Caco-2 (cell line): ENCODE measurements around the gene ASTN2. TPM values are rescaled to one million over a fixed set of nuclear protein-coding genes. Genes with fewer than 3 reads are reported as not detected.

Experiments
- BruUV-seq: library from RNA; stranded (reverse); fragments of 400-500 nt; replicated peaks from 2 replicates; lab custom pipeline; 2021; lab: Mats Ljungman, UMichigan
- CTCF ChIA-PET: fragments of 300-600 bp; sonication (Branson Sonifier 250); formaldehyde crosslinking; loops from one replicate; lab custom pipeline; 2022; ENCODE audit warnings: antibody characterized with exemption; lab: Charles Lee
- POLR2A ChIA-PET: fragments of 300-600 bp; sonication (Branson Sonifier 250); formaldehyde crosslinking; loops from one replicate; lab custom pipeline; 2022; ENCODE audit warnings: antibody characterized with exemption; lab: Charles Lee
- DNase-seq, 2 experiments: peaks; one replicate each; pipeline versions ENCODE4 v3.0.0 to v3.0.0-alpha.2; 2020 to 2022
- H3K27me3 ChIP-seq: replicated peaks from 2 replicates; pipeline ENCODE4 v1.6.0; 2011; ENCODE audit warnings: low read length; ENCODE audit not compliant: control insufficient read depth, insufficient read depth
- H3K36me3 ChIP-seq: 2 replicates; pipeline ENCODE4 v1.5.1; 2011; ENCODE audit warnings: low read length; ENCODE audit not compliant: control insufficient read depth, insufficient read depth
- H3K4me1 ChIP-seq: fragments of 250-450 bp; sonication (Bioruptor Pico); 2 replicates; pipeline ENCODE4 v1.5.1; 2020; ENCODE audit warnings: mild to moderate bottlenecking
- H3K4me3 ChIP-seq: 2 replicates; pipeline ENCODE4 v1.5.1; 2011; ENCODE audit warnings: low read depth, mild to moderate bottlenecking, control low read depth, low read length
- H3K9me3 ChIP-seq: fragments of 250-450 bp; sonication (Bioruptor Pico); 2 replicates; pipeline ENCODE4 v1.5.1; 2020; ENCODE audit warnings: mild to moderate bottlenecking, moderate library complexity
- H3K27ac Mint-ChIP-seq: one replicate; pipeline ENCODE4 v1.8.0; 2022; ENCODE audit warnings: mixed read lengths; ENCODE audit not compliant: unreplicated experiment
- H3K27me3 Mint-ChIP-seq: one replicate; pipeline ENCODE4 v1.8.0; 2022; ENCODE audit warnings: mixed read lengths; ENCODE audit not compliant: insufficient read depth, unreplicated experiment
- H3K36me3 Mint-ChIP-seq: one replicate; pipeline ENCODE4 v1.8.0; 2022; ENCODE audit warnings: mild to moderate bottlenecking, mixed read lengths; ENCODE audit not compliant: insufficient read depth, unreplicated experiment
- H3K4me1 Mint-ChIP-seq: one replicate; pipeline ENCODE4 v1.8.0; 2022; ENCODE audit warnings: low read depth, mixed read lengths; ENCODE audit not compliant: unreplicated experiment
- H3K4me3 Mint-ChIP-seq: one replicate; pipeline ENCODE4 v1.8.0; 2022; ENCODE audit warnings: mild to moderate bottlenecking, moderate library complexity, mixed read lengths; ENCODE audit not compliant: unreplicated experiment
- H3K9me3 Mint-ChIP-seq: one replicate; pipeline ENCODE4 v1.8.0; 2022; ENCODE audit warnings: mixed read lengths; ENCODE audit not compliant: unreplicated experiment
- intact Hi-C: fragments of 100-400 bp; cut with micrococcal nuclease; formaldehyde crosslinking; loops from one replicate; pipeline ENCODE4 v1.10.0; 2022; ENCODE audit not compliant: unreplicated experiment
- total RNA-seq: library from RNA; stranded (reverse); gene quantifications from 2 replicates; pipeline ENCODE4 v1.2.3, GENCODE V29; 2022
- TF ChIP-seq, protein P1 (sequence below), 2 experiments: fragments of 200-600 bp in 1 of 2; IDR thresholded peaks; 1 replicate in 1 of 2; 2 replicates in 1 of 2; pipeline versions ENCODE4 v1.5.1 to v1.8.0; 2011 to 2022; ENCODE audit warnings: antibody characterized with exemption in 1 of 2, control low read depth in 1 of 2, inconsistent platforms in 1 of 2, low read depth in 1 of 2, low read length in 1 of 2, mild to moderate bottlenecking in 1 of 2, moderate library complexity in 1 of 2; ENCODE audit not compliant: insufficient read depth in 1 of 2, severe bottlenecking in 1 of 2, unreplicated experiment in 1 of 2

ASTN2 gene
- total RNA-seq, 1 experiment from 2014 or later = 12.7 TPM

DNA sequence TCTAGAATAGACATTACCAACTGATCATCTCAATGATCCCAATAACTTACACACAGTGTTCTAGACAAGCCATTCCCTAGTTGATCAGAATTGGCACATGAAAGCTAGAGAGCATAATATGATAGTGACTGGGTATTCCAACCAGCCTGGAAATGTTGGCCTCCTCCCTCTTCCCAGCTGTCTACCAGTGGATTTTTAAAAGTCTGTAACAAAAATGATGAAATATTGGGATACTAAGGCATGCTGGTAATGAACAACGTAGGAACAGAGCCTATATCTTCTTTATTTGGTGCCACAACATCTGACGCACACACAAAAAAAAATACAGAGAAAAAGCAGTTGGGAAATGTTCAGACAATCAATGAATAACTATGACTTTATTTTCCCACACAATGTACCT lies 692.9 kb downstream of the ASTN2 start:
- no peaks in the 10 kb centered on the region; the same call in 1 of the 2 replicates for H3K27me3 ChIP-seq
- TF ChIP-seq, protein P1, sequence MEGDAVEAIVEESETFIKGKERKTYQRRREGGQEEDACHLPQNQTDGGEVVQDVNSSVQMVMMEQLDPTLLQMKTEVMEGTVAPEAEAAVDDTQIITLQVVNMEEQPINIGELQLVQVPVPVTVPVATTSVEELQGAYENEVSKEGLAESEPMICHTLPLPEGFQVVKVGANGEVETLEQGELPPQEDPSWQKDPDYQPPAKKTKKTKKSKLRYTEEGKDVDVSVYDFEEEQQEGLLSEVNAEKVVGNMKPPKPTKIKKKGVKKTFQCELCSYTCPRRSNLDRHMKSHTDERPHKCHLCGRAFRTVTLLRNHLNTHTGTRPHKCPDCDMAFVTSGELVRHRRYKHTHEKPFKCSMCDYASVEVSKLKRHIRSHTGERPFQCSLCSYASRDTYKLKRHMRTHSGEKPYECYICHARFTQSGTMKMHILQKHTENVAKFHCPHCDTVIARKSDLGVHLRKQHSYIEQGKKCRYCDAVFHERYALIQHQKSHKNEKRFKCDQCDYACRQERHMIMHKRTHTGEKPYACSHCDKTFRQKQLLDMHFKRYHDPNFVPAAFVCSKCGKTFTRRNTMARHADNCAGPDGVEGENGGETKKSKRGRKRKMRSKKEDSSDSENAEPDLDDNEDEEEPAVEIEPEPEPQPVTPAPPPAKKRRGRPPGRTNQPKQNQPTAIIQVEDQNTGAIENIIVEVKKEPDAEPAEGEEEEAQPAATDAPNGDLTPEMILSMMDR (IDR thresholded peaks at IDR 0.05; ENCODE audit: insufficient read depth in 1 of 2, low read depth in 1 of 2, low read length in 1 of 2, severe bottlenecking in 1 of 2, unreplicated experiment in 1 of 2) = no peak
- Mint-ChIP-seq H3K27ac (no peak overlapping the region), H3K4me1 (peaks cover 13% of the 10 kb centered on the region), H3K9me3 (peaks cover 9% of the 10 kb centered on the region), H3K27me3 (peaks cover 2% of the 10 kb centered on the region), H3K36me3 (no peaks in the 10 kb centered on the region), H3K4me3 (no peak overlapping the region)
- no peaks in the 10 kb centered on the region for H3K4me1 ChIP-seq
- DNase-seq = no peak
- BruUV-seq = no TSS peak
- H3K9me3 ChIP-seq = no peaks in the 10 kb centered on the region
- ChIA-PET CTCF (no interaction called here), POLR2A (no interaction called here)
- no peak overlapping the region for H3K4me3 ChIP-seq
- intact Hi-C loops = no loop called here
- H3K36me3 ChIP-seq = no peaks in the 10 kb centered on the region

DNA sequence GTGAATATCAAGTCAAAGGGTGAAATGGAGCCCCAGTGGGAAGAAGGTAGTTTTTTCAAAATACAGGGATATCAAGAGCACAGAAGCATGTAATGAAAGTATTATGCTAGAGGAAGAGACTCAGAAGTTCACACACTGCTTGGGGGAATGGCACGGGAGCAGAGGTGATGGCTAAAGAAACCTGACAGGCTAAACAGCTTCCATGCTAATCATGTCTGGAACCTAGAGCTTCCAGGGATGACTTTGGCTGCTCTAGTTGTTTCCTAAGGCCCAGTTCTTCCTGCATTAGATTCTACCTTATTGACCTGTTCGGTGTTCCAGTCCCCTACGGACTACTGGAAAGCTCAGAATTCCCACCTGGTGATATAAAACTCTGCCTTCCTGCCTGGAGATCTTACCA lies 693.4 kb downstream of the ASTN2 start:
- TF ChIP-seq, protein P1 (IDR thresholded peaks at IDR 0.05; ENCODE audit: insufficient read depth in 1 of 2, low read depth in 1 of 2, low read length in 1 of 2, severe bottlenecking in 1 of 2, unreplicated experiment in 1 of 2) = no peak
- intact Hi-C loops = no loop called here
- H3K27ac Mint-ChIP-seq = no peak overlapping the region
- H3K4me3 Mint-ChIP-seq = no peak overlapping the region
- H3K9me3 ChIP-seq = no peaks in the 10 kb centered on the region
- DNase-seq = no peak
- peaks cover 2% of the 10 kb centered on the region for H3K27me3 Mint-ChIP-seq
- no peaks in the 10 kb centered on the region for H3K36me3 ChIP-seq
- no peaks in the 10 kb centered on the region for H3K4me1 ChIP-seq
- H3K4me3 ChIP-seq = no peak overlapping the region
- H3K4me1 Mint-ChIP-seq = peaks cover 13% of the 10 kb centered on the region
- H3K9me3 Mint-ChIP-seq = peaks cover 9% of the 10 kb centered on the region
- POLR2A ChIA-PET = no interaction called here
- no peaks in the 10 kb centered on the region; the same call in 1 of the 2 replicates for H3K27me3 ChIP-seq
- no TSS peak for BruUV-seq
- CTCF ChIA-PET = no interaction called here
- no peaks in the 10 kb centered on the region for H3K36me3 Mint-ChIP-seq

DNA sequence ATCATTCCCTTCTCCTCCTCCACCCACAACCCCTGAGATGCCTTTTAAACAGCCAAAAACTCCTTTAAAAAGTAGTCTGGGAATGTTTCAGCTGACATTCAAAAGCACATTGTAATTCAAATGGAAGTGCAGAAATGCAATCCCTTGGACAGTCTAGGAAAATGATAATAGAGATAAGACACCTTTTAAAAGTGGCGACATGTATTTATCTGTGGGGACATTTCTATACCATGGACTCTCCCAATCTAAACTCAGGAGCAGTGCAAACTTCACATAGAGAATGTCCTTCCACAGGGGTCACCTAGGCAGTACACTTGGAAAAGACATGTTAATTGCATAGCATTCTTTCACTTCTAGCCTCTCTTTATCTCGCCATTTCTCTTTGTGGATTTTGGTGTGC lies 694.7 kb downstream of the ASTN2 start:
- no peaks in the 10 kb centered on the region for H3K9me3 ChIP-seq
- BruUV-seq = no TSS peak
- DNase-seq = no peak
- ChIA-PET POLR2A (no interaction called here), CTCF (no interaction called here)
- Mint-ChIP-seq H3K9me3 (peaks cover 9% of the 10 kb centered on the region), H3K36me3 (no peaks in the 10 kb centered on the region), H3K4me3 (no peak overlapping the region), H3K4me1 (peaks cover 13% of the 10 kb centered on the region), H3K27ac (no peak overlapping the region), H3K27me3 (peaks cover 2% of the 10 kb centered on the region)
- no peak overlapping the region for H3K4me3 ChIP-seq
- no peaks in the 10 kb centered on the region; the same call in 1 of the 2 replicates for H3K27me3 ChIP-seq
- TF ChIP-seq, protein P1 (IDR thresholded peaks at IDR 0.05; ENCODE audit: insufficient read depth in 1 of 2, low read depth in 1 of 2, low read length in 1 of 2, severe bottlenecking in 1 of 2, unreplicated experiment in 1 of 2) = no peak
- H3K4me1 ChIP-seq = no peaks in the 10 kb centered on the region
- intact Hi-C loops = no loop called here
- no peaks in the 10 kb centered on the region for H3K36me3 ChIP-seq
